HEK293 (cell line): ENCODE data around the gene SLC6A13.

Source experiments
- KLF8 ChIP-seq: fragments of 450-650 bp; formaldehyde crosslinking; IDR thresholded peaks from 2 replicates; pipeline ENCODE4 v1.5.1; 2016; ENCODE audit warnings: missing biosample characterization, missing genetic modification characterization
- ZNF274 ChIP-seq, 2 experiments: fragments of 200-500 bp in 1 of 2; fragments of 450-650 bp in 1 of 2; sonication (Bioruptor generic) in 1 of 2; formaldehyde crosslinking in 1 of 2; IDR thresholded peaks; 2 replicates each; pipeline versions ENCODE4 v1.5.1 to v1.6.1; 2014 to 2016; ENCODE audit warnings: borderline replicate concordance in 1 of 2, inconsistent platforms in 1 of 2, low read length in 1 of 2, missing biosample characterization in 1 of 2, missing genetic modification characterization in 1 of 2
- TF ChIP-seq, protein P1 (sequence below): fragments of 450-650 bp; formaldehyde crosslinking; IDR thresholded peaks from 2 replicates; pipeline ENCODE4 v1.5.1; 2016; ENCODE audit warnings: missing biosample characterization, missing genetic modification characterization
- TF ChIP-seq, protein P2 (sequence below): fragments of 450-650 bp; formaldehyde crosslinking; IDR thresholded peaks from 2 replicates; pipeline ENCODE4 v1.5.1; 2016; ENCODE audit warnings: missing biosample characterization, missing genetic modification characterization
- TF ChIP-seq, protein P3 (sequence below): fragments of 450-650 bp; formaldehyde crosslinking; IDR thresholded peaks from 2 replicates; pipeline ENCODE4 v1.5.1; 2016; ENCODE audit warnings: missing biosample characterization, missing genetic modification characterization

DNA sequence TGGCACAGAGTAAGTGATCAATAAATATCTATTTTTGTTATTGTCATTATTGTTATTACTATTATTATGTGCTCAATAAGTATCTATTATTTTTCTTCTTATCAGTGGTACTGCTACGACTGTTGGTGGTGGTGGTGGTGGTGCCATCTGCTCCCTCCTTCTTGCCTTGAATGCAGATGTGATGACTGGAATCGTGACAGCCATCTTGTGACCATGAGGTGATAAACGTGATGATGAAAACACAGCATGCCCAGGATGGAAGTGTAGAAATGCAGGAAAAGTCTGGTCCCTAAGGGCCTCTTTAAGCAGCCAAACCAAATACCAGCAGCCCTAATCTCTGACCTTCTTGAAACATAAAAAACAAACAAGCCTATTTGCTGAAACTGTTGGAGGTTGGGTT, 71.1 kb downstream of the SLC6A13 start:
- TF ChIP-seq, protein P1, sequence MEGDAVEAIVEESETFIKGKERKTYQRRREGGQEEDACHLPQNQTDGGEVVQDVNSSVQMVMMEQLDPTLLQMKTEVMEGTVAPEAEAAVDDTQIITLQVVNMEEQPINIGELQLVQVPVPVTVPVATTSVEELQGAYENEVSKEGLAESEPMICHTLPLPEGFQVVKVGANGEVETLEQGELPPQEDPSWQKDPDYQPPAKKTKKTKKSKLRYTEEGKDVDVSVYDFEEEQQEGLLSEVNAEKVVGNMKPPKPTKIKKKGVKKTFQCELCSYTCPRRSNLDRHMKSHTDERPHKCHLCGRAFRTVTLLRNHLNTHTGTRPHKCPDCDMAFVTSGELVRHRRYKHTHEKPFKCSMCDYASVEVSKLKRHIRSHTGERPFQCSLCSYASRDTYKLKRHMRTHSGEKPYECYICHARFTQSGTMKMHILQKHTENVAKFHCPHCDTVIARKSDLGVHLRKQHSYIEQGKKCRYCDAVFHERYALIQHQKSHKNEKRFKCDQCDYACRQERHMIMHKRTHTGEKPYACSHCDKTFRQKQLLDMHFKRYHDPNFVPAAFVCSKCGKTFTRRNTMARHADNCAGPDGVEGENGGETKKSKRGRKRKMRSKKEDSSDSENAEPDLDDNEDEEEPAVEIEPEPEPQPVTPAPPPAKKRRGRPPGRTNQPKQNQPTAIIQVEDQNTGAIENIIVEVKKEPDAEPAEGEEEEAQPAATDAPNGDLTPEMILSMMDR (tag by site-specific recombination) = no peak
- TF ChIP-seq, protein P2, sequence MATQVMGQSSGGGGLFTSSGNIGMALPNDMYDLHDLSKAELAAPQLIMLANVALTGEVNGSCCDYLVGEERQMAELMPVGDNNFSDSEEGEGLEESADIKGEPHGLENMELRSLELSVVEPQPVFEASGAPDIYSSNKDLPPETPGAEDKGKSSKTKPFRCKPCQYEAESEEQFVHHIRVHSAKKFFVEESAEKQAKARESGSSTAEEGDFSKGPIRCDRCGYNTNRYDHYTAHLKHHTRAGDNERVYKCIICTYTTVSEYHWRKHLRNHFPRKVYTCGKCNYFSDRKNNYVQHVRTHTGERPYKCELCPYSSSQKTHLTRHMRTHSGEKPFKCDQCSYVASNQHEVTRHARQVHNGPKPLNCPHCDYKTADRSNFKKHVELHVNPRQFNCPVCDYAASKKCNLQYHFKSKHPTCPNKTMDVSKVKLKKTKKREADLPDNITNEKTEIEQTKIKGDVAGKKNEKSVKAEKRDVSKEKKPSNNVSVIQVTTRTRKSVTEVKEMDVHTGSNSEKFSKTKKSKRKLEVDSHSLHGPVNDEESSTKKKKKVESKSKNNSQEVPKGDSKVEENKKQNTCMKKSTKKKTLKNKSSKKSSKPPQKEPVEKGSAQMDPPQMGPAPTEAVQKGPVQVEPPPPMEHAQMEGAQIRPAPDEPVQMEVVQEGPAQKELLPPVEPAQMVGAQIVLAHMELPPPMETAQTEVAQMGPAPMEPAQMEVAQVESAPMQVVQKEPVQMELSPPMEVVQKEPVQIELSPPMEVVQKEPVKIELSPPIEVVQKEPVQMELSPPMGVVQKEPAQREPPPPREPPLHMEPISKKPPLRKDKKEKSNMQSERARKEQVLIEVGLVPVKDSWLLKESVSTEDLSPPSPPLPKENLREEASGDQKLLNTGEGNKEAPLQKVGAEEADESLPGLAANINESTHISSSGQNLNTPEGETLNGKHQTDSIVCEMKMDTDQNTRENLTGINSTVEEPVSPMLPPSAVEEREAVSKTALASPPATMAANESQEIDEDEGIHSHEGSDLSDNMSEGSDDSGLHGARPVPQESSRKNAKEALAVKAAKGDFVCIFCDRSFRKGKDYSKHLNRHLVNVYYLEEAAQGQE (tag by site-specific recombination) = no peak
- TF ChIP-seq, protein P3, sequence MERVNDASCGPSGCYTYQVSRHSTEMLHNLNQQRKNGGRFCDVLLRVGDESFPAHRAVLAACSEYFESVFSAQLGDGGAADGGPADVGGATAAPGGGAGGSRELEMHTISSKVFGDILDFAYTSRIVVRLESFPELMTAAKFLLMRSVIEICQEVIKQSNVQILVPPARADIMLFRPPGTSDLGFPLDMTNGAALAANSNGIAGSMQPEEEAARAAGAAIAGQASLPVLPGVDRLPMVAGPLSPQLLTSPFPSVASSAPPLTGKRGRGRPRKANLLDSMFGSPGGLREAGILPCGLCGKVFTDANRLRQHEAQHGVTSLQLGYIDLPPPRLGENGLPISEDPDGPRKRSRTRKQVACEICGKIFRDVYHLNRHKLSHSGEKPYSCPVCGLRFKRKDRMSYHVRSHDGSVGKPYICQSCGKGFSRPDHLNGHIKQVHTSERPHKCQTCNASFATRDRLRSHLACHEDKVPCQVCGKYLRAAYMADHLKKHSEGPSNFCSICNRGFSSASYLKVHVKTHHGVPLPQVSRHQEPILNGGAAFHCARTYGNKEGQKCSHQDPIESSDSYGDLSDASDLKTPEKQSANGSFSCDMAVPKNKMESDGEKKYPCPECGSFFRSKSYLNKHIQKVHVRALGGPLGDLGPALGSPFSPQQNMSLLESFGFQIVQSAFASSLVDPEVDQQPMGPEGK (tag by site-specific recombination) = no peak
- TF ChIP-seq KLF8 (tag by site-specific recombination) (no peak), ZNF274 (IDR thresholded peaks at IDR 0.05; ENCODE audit: low read length) (no peak), ZNF274 (tag by site-specific recombination; IDR thresholded peaks at IDR 0.05; ENCODE audit: borderline replicate concordance) (no peak)
